ENCODE results near the gene NKPD1. TPM values are rescaled to one million over a fixed set of nuclear protein-coding genes. Genes with fewer than 3 reads are reported as not detected.

Gene NKPD1
- total and polyA plus RNA-seq, 2 donors (not counting 3 experiments of a cell fraction or from before 2014, with no cell fraction given) = 0.04 TPM; not detected in 1

GRCh38 chr19:45135176-45135885, 25.5 kb downstream of the NKPD1 start:
- FAIRE-seq (no peak), DNase-seq (ENCODE audit: low read depth, low spot score) (no peak)
- TF ChIP-seq MYC (IDR thresholded peaks at IDR 0.05; ENCODE audit: low read depth, low read length) (no peak), FOS (IDR thresholded peaks at IDR 0.05; ENCODE audit: borderline replicate concordance, insufficient read depth, low read length) (no peak), POLR2AphosphoS5 (IDR thresholded peaks at IDR 0.05; ENCODE audit: insufficient read depth, low read depth, low read length) (no peak), POLR2A (IDR thresholded peaks at IDR 0.05; ENCODE audit: low read depth, low read length) (no peak), EZH2 (IDR thresholded peaks at IDR 0.05; ENCODE audit: borderline replicate concordance, low read depth, low read length, severe bottlenecking) (no peak), GATA2 (IDR thresholded peaks at IDR 0.05; ENCODE audit: insufficient read depth, insufficient read length, low read depth, low read length) (no peak), MAX (IDR thresholded peaks at IDR 0.05; ENCODE audit: insufficient read depth, insufficient read length) (no peak), CTCF (IDR thresholded peaks at IDR 0.05; ENCODE audit: extremely low read depth in 1 of 2, insufficient read depth in 1 of 2, low read depth in 1 of 2, low read length in 2 of 2) (no peak), JUN (IDR thresholded peaks at IDR 0.05; ENCODE audit: borderline replicate concordance, insufficient read depth, insufficient read length, low read depth) (no peak)
- Histone ChIP-seq H4K20me1 (replicated peaks; ENCODE audit: control insufficient read depth, extremely low read depth, insufficient read depth, low read length) (no peaks in the 10 kb centered on the region), H3K4me2 (ENCODE audit: insufficient read depth, low read length) (no peak overlapping the region), H3K9me3 (replicated peaks; ENCODE audit: control insufficient read depth, insufficient read depth, low read length) (no peaks in the 10 kb centered on the region), H3K27me3 (ENCODE audit: control insufficient read depth in 2 of 2, insufficient read depth in 2 of 2, low read length in 2 of 2) (no peaks in the 10 kb centered on the region), H3K4me1 (ENCODE audit: control insufficient read depth, extremely low read depth, insufficient read depth, low read length) (peaks cover 3% of the 10 kb centered on the region), H2AFZ (ENCODE audit: low read depth, low read length) (no peak overlapping the region), H3K27ac (ENCODE audit: insufficient read depth, low read depth, low read length) (no peak overlapping the region), H3K9ac (replicated peaks; ENCODE audit: extremely low read depth, insufficient read depth, low read length) (no peak overlapping the region), H3K9me1 (replicated peaks; ENCODE audit: control insufficient read depth, extremely low read depth, insufficient read depth, low read length) (no peaks in the 10 kb centered on the region), H3K79me2 (ENCODE audit: control insufficient read depth, insufficient read depth, low read length) (peaks cover 2% of the 10 kb centered on the region), H3K36me3 (ENCODE audit: control insufficient read depth in 2 of 2, extremely low read depth in 1 of 2, insufficient read depth in 2 of 2, low read length in 2 of 2) (no peaks in the 10 kb centered on the region), H3K4me3 (replicated peaks in 1 of 3; ENCODE audit: insufficient read depth in 1 of 3, low read depth in 1 of 3, low read length in 3 of 3) (no peak overlapping the region)
- no TSS peak for BruUV-seq (replicated peaks)
- intact Hi-C loops (cut with micrococcal nuclease) (no loop called here), dilution Hi-C loops (cut with MboI; ENCODE audit: extremely low pct_ligation_motif_present, low sequenced_read_pairs) (no loop called here)
- ChIA-PET POLR2A (interaction anchor here (0.7 kb wide), 1 partner anchor 124 kb away, joined by 4 read pairs; no protein-coding TSS in a partner anchor), CTCF (interaction anchor here (1.1 to 3.4 kb wide), 2 partner anchors 9 to 146 kb away, joined by 3 to 16 read pairs; no protein-coding TSS in a partner anchor)

All from endothelial cell of umbilical vein (primary cell).